Omental fat pad (tissue), 4 donors: ENCODE data around the gene SH2D1B. TPM values are rescaled to one million over a fixed set of nuclear protein-coding genes. Genes with fewer than 3 reads are reported as not detected.
"Not testable (repeated sequence)": the region's sequence is repeated elsewhere in the genome, so short reads cannot be mapped to it uniquely, and the experiment has no call there.

Experiments
- ATAC-seq: fragments of 150-250 bp; one replicate; pipeline ENCODE4 v1.9.1; 2016; ENCODE audit warnings: mild to moderate bottlenecking, moderate library complexity; ENCODE audit not compliant: low FRiP score
- DNase-seq: peaks from one replicate; pipeline ENCODE4 v3.0.0-alpha.2; 2019; ENCODE audit warnings: low spot score
- total RNA-seq, 4 donors: library from RNA; depleted of rRNA; stranded (reverse); fragments of >200 nt; gene quantifications; one replicate each; pipeline ENCODE4 v1.1.0, GENCODE V29; 2016
- TF ChIP-seq, protein P1 (sequence below), 3 donors: fragments of 450-650 bp; IDR thresholded peaks; one replicate each; pipeline ENCODE4 v1.5.1; 2016 to 2017; ENCODE audit warnings: antibody characterized with exemption in 3 of 3, mild to moderate bottlenecking in 3 of 3, moderate library complexity in 2 of 3

SH2D1B gene, protein sequence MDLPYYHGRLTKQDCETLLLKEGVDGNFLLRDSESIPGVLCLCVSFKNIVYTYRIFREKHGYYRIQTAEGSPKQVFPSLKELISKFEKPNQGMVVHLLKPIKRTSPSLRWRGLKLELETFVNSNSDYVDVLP
- total RNA-seq: under 1 TPM; 0.12 to 0.47 (median 0.25) TPM

DNA sequence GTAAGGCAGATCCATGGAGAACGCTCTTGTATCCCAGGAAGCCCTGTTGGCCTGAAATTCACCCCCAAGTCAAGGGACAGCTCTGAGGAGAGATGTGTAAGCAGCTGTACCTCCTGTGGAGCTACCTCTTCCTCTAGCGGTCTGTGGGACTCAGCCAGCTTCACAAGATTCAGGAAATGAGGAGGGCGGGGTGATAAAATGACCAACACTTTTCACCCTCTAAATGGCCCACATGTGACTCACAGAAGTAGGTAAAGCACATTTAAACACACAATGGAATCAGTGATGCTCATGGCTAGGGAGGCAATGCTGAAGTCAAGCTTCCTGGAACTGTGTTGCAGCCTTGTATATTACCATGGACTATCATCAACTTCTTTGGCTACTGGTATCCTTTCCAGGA, at the start of gene SH2D1B:
SH2D1B (minus strand) TSS at position 135 of the 400 bp plus-strand sequence; CDS start at position 15, 120 bp downstream.
- ATAC-seq (no peak), DNase-seq (no peak)
- TF ChIP-seq, protein P1, sequence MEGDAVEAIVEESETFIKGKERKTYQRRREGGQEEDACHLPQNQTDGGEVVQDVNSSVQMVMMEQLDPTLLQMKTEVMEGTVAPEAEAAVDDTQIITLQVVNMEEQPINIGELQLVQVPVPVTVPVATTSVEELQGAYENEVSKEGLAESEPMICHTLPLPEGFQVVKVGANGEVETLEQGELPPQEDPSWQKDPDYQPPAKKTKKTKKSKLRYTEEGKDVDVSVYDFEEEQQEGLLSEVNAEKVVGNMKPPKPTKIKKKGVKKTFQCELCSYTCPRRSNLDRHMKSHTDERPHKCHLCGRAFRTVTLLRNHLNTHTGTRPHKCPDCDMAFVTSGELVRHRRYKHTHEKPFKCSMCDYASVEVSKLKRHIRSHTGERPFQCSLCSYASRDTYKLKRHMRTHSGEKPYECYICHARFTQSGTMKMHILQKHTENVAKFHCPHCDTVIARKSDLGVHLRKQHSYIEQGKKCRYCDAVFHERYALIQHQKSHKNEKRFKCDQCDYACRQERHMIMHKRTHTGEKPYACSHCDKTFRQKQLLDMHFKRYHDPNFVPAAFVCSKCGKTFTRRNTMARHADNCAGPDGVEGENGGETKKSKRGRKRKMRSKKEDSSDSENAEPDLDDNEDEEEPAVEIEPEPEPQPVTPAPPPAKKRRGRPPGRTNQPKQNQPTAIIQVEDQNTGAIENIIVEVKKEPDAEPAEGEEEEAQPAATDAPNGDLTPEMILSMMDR (IDR thresholded peaks at IDR 0.05): no peak

DNA sequence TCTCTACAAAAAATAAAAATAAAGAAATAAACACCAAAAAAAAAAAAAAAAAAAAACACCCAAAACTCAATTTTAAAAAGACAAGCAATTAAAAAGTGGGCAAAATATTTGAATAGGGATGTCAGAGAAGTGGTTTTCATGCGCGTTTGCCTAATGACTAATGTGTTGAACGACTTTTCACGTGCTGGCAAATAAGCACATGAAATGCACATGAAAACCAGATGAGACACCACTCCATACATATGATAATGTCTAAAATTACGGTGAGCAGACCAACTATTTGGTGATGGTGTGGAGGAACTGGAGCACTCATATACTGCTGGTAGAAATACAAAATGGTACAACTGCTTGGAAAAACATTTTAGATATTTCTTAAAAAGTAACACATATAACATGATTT, 46.3 kb upstream of the SH2D1B start:
- ATAC-seq (no peak), DNase-seq (no peak)
- TF ChIP-seq, protein P1 (IDR thresholded peaks at IDR 0.05): no peak

DNA sequence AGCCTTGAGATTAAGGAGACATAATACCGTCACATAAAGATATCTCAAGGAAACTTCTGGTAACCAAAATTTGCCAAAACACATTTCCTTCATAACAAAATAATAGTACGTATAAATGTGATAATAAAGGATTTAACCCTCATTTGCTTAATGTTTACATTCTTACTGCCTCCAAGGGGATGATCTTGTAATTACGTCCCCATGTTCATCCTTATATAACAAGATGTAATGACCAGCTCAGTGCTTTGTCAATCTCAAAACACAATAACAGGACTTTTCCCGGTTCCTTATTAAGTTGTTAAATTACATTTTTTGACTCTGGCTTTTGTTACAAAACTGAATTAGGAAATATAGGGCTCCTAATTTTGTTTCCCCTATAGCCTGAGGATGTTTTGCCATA, 44.4 kb upstream of the SH2D1B start:
- ATAC-seq (no peak), DNase-seq (no peak)
- TF ChIP-seq, protein P1 (IDR thresholded peaks at IDR 0.05): no peak

DNA sequence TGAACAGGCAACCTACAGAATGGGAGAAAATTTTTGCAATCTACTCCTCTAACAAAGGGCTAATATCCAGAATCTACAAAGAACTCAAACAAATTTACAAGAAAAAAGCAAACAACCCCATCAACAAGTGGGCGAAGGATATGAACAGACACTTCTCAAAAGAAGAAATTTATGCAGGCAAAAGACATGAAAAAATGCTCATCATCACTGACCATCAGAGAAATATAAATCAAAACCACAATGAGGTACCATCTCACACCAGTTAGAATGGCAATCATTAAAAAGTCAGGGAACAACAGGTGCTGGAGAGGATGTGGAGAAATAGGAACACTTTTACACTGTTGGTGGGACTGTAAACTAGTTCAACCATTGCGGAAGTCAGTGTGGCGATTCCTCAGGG, 42.4 kb upstream of the SH2D1B start:
- ATAC-seq, DNase-seq: not testable (repeated sequence)

DNA sequence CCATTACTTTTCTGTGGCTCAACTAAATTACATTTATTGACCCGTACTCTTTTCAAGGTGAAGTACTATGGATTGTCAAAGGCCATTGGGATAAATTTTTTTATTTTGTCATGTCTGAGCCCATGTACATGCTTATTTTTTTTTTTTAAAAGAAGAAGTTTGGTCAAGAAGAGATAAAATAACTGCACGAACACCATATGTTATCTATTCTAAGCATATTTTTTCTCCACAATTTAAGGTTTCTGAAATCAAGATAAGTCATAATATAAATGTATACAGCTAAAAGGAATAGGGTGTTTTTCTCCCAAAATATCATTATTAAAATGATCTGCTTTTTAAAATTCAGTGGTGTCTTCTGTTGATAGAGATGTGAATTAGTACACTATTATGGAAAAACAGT, 35.0 kb upstream of the SH2D1B start:
- DNase-seq (no peak), ATAC-seq (no peak)
- TF ChIP-seq, protein P1 (IDR thresholded peaks at IDR 0.05): no peak

DNA sequence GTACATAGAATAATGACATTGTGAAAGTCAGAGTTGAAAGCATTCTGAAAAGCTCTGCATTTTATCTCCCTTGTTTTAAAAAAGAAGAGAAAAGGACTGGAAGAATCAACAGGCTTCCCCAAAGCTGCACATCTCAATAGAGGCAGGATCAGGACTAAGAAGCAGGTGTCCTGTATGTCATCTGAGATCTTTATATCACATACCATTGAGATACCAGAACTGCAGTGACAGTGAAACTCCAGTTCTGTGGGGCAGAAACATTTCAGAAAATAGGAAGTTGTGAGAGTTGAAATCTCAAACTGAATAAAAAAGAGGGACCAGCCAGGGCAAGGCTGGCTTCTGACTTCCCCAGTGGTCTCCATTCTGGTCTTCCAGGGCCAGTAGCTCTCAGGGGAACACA, 33.0 kb upstream of the SH2D1B start:
- DNase-seq: no peak
- TF ChIP-seq, protein P1 (IDR thresholded peaks at IDR 0.05): no peak
- no peak for ATAC-seq

DNA sequence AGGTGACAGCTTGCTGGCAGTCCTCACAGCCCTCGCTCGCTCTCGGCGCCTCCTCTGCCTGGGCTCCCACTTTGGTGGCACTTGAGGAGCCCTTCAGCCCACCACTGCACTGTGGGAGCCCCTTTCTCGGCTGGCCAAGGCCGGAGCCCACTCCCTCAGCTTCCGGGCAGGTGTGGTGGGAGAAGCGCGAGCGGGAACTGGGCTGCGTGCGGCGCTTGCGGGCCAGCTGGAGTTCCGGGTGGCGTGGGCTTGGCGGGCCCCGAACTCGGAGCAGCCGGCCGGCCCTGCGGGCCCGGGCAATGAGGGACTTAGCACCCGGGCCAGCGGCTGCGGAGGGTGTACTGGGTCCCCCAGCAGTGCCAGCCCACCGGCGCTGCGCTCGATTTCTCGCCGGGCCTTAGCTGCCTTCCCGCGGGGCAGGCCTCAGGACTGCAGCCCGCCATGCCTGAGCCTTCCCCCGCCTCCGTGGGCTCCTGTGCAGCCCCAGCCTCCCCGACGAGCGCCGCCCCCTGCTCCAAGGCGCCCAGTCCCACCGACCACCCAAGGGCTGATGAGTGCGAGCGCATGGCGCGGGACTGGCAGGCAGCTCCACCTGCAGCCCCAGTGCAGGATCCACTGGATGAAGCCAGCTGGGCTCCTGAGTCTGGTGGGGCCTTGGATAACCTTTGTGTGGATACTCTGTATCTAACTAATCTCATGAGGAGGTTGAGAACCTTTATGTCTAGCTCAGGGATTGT, 21.2 kb upstream of the SH2D1B start:
- DNase-seq, ATAC-seq: not testable (repeated sequence)

DNA sequence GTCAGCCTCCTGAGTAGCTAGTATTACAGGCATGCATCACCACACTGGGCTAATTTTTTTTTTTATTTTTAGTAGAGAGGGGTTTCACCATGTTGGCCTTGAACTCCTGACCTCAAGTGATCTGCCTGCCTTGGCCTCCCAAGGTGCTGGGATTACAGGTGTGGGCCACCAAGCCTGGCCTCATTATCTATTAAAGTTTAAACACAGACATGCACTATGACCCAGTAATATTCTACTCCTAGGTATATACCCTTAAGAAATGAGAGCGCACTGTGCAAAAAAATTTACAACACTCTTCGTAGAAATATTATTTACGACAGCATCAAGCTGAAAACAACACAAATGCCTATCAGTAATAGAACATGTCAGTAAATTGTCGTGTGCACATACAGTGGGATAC, 18.6 kb upstream of the SH2D1B start:
- TF ChIP-seq, protein P1 (IDR thresholded peaks at IDR 0.05): no peak
- DNase-seq (no peak), ATAC-seq (no peak)
